Activated naive CD4-positive, alpha-beta T cell treated with anti-CD3 and anti-CD28 coated beads, Interleukin-2, amount 50 U/mL, for 72 hours (primary cell): ENCODE measurements around the gene POGZ. TPM values are rescaled to one million over a fixed set of nuclear protein-coding genes. Genes with fewer than 3 reads are reported as not detected.
"Not testable (repeated sequence)": the region's sequence is repeated elsewhere in the genome, so short reads cannot be mapped to it uniquely, and the experiment has no call there.

Source experiments
- ATAC-seq, 2 donors: fragments of 150-1000 bp; cut with Tn5 transposase; 2 replicates each; pipeline ENCODE4 v1.10.0; 2021; ENCODE audit warnings: mild to moderate bottlenecking in 2 of 2, moderate library complexity in 2 of 2
- DNase-seq, 2 donors: peaks; one replicate each; pipeline ENCODE4 v3.0.0; 2021 to 2022; ENCODE audit warnings: low spot score in 2 of 2
- H3K27ac Mint-ChIP-seq, 2 donors: one replicate each; pipeline ENCODE4 v1.8.0; 2022; ENCODE audit warnings: mild to moderate bottlenecking in 2 of 2, mixed read lengths in 2 of 2
- H3K36me3 Mint-ChIP-seq, 2 donors: one replicate each; pipeline ENCODE4 v1.8.0; 2022; ENCODE audit warnings: mixed read lengths in 2 of 2
- H3K9me3 Mint-ChIP-seq, 2 donors: one replicate each; pipeline ENCODE4 v1.8.0; 2022; ENCODE audit warnings: mixed read lengths in 2 of 2
- total RNA-seq, 2 donors: library from RNA; stranded (reverse); gene quantifications; one replicate each; pipeline ENCODE4 v1.2.3, GENCODE V29; 2022

POGZ gene
- total RNA-seq, 2 donors from 2014 or later: 89.5 to 104 TPM

DNA sequence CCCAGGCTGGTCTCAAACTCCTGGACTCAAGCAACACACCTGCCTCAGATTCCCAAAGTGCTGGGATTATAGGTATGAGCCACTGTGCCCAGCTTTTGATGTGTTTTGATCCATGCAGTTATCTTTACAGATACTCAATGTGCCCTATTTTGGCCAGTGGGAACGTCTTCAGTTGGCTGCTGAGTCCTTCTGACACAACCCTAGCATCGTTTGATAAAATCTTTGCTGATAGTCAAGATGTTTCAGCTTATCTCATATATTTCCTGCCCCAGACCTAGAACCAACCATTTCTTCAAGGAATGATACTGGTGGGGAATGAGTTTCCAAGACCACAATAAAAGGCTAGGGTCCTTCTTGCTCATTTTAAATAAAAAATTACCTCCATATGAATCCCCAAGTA, 11.6 kb downstream of the POGZ start:
- Mint-ChIP-seq H3K27ac (no peak overlapping the region), H3K9me3 (no peaks in the 10 kb centered on the region), H3K36me3 (peaks cover 0 to 6% of the 10 kb centered on the region in 2 donors)
- DNase-seq: no peak
- ATAC-seq: no peak

GRCh38 chr1:151444783-151445177, 14.5 kb downstream of the POGZ start:
- no peaks in the 10 kb centered on the region for H3K9me3 Mint-ChIP-seq
- H3K36me3 Mint-ChIP-seq: peaks cover 0 to 5% of the 10 kb centered on the region in 2 donors
- DNase-seq (no peak), ATAC-seq (no peak)
- H3K27ac Mint-ChIP-seq: no peak overlapping the region

- Mint-ChIP-seq H3K27ac (no peak overlapping the region), H3K9me3 (no peaks in the 10 kb centered on the region), H3K36me3 (peaks cover 0 to 5% of the 10 kb centered on the region in 2 donors)
- peak in 1 of 2 donors; percentile 61 for DNase-seq
- peak; percentile 91 to 92 for ATAC-seq
These were observed 15.2 kb downstream of the POGZ start for GRCh38 chr1:151443846-151444782.

DNA sequence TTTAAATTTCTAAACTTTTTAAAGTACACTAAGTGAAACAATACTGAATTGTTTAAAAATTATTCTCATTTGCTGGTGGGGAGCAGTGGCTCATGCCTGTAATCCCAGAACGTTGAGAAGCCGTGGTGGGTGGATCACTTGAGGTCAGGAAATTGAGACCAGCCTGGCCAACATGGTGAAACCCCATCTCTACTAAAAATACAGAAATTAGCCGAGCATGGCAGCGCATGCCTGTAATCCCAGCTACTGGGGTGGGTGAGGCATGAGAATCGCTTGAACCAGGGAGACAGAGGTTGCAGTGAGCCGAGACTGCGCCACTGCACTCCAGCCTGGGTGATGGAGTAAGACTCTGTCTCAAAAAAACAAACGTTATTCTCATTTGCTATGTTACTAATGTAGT, 21.9 kb downstream of the POGZ start:
- DNase-seq, H3K36me3 Mint-ChIP-seq, H3K9me3 Mint-ChIP-seq, ATAC-seq: not testable (repeated sequence)
- peak overlapping the region in 1 of 2 donors; percentile 77 for H3K27ac Mint-ChIP-seq

GRCh38 chr1:151436985-151437384, 22.3 kb downstream of the POGZ start:
- ATAC-seq (no peak), DNase-seq (no peak)
- H3K9me3 Mint-ChIP-seq: no peaks in the 10 kb centered on the region
- H3K36me3 Mint-ChIP-seq: peaks cover 0 to 5% of the 10 kb centered on the region in 2 donors
- peak overlapping the region in 1 of 2 donors; percentile 77 for H3K27ac Mint-ChIP-seq

DNA sequence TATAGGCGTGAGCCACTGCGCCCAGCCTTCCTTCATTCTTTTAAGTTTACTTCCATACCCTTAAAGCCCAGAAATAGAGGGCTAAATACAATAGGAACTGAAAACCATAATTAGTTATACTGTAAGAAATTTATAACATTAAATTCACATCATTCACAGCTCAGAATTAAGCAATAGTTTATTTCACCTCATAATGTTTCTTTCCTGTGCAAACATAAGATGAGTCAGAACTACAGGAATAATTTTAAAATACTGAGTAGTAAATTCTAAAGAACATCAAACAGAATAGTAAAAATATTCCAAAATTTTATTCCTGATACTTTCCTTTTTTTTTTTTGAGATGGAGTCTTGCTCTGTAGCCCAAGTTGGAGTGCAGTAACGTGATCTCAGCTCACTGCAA, 24.1 kb downstream of the POGZ start:
- no peak for DNase-seq
- no peaks in the 10 kb centered on the region for H3K36me3 Mint-ChIP-seq
- H3K9me3 Mint-ChIP-seq: no peaks in the 10 kb centered on the region
- H3K27ac Mint-ChIP-seq: no peak overlapping the region
- ATAC-seq: no peak

- not testable (repeated sequence) for DNase-seq, H3K9me3 Mint-ChIP-seq, H3K36me3 Mint-ChIP-seq, H3K27ac Mint-ChIP-seq, ATAC-seq
These were observed 25.5 kb downstream of the POGZ start for GRCh38 chr1:151433827-151434226.

- Mint-ChIP-seq H3K27ac (peak overlapping the region in 1 of 2 donors; percentile 39), H3K36me3 (peaks cover 0 to 10% of the 10 kb centered on the region in 2 donors), H3K9me3 (no peaks in the 10 kb centered on the region)
- no peak for ATAC-seq
- DNase-seq: no peak
These were observed 31.2 kb downstream of the POGZ start for GRCh38 chr1:151428068-151428467.

GRCh38 chr1:151425103-151425502, 34.2 kb downstream of the POGZ start:
- peak overlapping the region in 1 of 2 donors; percentile 63 for H3K27ac Mint-ChIP-seq
- H3K36me3 Mint-ChIP-seq: peaks cover 0 to 10% of the 10 kb centered on the region in 2 donors
- H3K9me3 Mint-ChIP-seq: no peaks in the 10 kb centered on the region
- ATAC-seq (no peak), DNase-seq (no peak)

GRCh38 chr1:151419819-151420218, 39.5 kb downstream of the POGZ start:
- Mint-ChIP-seq H3K36me3 (peaks cover 5% of the 10 kb centered on the region in 2 donors), H3K9me3 (no peaks in the 10 kb centered on the region), H3K27ac (no peak overlapping the region)
- ATAC-seq (no peak), DNase-seq (no peak)

DNA sequence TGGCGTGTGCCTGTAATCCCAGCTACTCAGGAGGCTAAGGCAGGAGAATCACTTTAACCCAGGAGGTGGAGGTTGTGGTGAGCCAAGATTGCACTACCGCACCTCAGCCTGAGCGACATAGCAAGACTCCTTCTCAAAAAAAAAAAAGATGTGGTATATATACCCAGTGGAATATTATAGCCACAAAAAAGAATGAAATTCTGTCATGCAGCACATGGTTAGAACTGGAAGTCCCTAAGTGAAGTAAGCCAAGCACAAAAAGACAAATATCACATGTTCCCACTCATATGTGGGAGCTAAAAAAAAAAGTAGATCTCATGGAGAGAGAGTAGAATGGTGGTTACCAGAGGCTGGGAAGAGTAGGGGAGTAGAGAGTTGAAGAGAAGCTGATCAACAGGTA, 41.2 kb downstream of the POGZ start:
- DNase-seq (no peak), ATAC-seq (no peak)
- Mint-ChIP-seq H3K27ac (no peak overlapping the region), H3K9me3 (no peaks in the 10 kb centered on the region), H3K36me3 (peaks cover 0 to 7% of the 10 kb centered on the region in 2 donors)

DNA sequence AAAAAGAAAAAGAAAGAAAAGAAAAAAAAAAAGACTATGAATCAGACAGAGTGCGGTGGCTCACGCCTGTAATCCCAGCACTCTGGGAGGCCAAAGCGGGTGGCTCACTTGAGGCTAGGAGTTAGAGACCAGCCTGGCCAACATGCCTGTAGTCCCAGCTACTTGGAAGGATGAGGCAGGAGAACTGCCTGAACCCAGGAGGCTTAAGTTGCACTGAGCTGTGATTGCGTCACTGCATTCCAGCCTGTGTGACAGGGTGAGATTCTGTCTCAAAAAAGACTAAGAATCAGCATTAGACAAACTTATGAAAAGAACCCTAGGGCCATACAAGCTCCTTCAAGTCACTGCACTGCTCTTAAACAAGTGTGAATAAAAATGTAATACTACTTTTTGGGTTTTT, 43.1 kb downstream of the POGZ start:
- Mint-ChIP-seq H3K27ac (no peak overlapping the region), H3K36me3 (peaks cover 0 to 10% of the 10 kb centered on the region in 2 donors), H3K9me3 (no peaks in the 10 kb centered on the region)
- peak in 1 of 2 donors; percentile 13 for ATAC-seq
- no peak for DNase-seq

- DNase-seq (no peak), ATAC-seq (no peak)
- Mint-ChIP-seq H3K9me3 (no peaks in the 10 kb centered on the region), H3K36me3 (peaks cover 8 to 13% of the 10 kb centered on the region in 2 donors), H3K27ac (no peak overlapping the region)
These were observed 47.4 kb downstream of the POGZ start for GRCh38 chr1:151411884-151412283.

DNA sequence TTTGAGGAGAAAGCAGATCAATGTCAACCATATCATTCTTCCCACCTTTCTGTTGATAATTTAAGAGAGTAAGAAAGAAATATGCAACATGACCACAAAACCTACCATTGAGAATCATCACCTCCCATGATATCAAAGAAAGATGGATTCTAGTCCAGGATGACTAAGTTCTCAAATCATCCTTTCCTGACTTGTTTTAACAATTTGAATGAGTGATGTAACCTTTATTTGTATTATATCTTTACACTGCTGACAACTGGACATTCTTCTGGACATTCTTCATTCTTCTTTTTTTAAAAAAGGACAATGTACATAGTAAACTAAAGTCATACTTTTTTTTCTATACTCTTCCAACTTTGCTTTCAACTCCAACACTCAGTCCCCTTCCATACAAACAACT, 50.4 kb downstream of the POGZ start:
- ATAC-seq: no peak
- no peak for DNase-seq
- Mint-ChIP-seq H3K36me3 (peaks cover 8 to 9% of the 10 kb centered on the region in 2 donors), H3K9me3 (no peaks in the 10 kb centered on the region), H3K27ac (peak overlapping the region in 1 of 2 donors; percentile 48)

DNA sequence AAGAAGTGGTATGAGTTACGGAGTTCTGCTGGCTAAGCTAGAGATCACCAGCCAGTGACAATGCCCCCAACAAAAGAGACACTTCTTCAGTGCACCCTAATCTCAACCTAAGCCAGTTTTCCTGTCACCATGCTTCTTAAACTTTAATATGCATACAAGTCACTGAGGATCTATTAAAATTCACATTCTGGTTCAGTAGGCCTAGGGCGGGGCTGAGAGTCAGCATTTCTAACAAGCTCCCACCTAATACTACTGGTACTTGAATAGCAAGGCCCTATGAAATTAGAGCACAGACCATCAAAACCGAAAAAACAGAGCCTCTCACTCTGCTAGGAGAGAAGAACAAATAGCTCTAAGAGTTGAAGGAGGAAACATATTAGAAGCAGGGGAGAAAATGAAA, 52.0 kb downstream of the POGZ start:
- ATAC-seq (no peak), DNase-seq (no peak)
- Mint-ChIP-seq H3K36me3 (peaks cover 8 to 17% of the 10 kb centered on the region in 2 donors), H3K9me3 (no peaks in the 10 kb centered on the region), H3K27ac (no peak overlapping the region)

GRCh38 chr1:151406176-151406575, 53.1 kb downstream of the POGZ start:
- H3K9me3 Mint-ChIP-seq: no peaks in the 10 kb centered on the region
- peak overlapping the region in 1 of 2 donors; percentile 79 for H3K27ac Mint-ChIP-seq
- DNase-seq (no peak), ATAC-seq (no peak)
- peaks cover 15 to 25% of the 10 kb centered on the region in 2 donors for H3K36me3 Mint-ChIP-seq

GRCh38 chr1:151405187-151405951, 53.9 kb downstream of the POGZ start:
- ATAC-seq (no peak), DNase-seq (no peak)
- Mint-ChIP-seq H3K9me3 (no peaks in the 10 kb centered on the region), H3K36me3 (peaks cover 23 to 30% of the 10 kb centered on the region in 2 donors), H3K27ac (peak overlapping the region in 1 of 2 donors; percentile 79)
